Astrocyte of the cerebellum (primary cell): ENCODE measurements around the gene CREG2.
A peak's percentile ranks its signal among the peaks of the same experiment; 100 is the strongest.

Experiments used
- DNase-seq: peaks from one replicate; pipeline ENCODE4 v3.0.0-alpha.2; 2011; ENCODE audit warnings: low read depth
- H3K4me3 ChIP-seq: 2 replicates; pipeline ENCODE4 v1.5.1; 2011; ENCODE audit warnings: mild to moderate bottlenecking, low read depth, low read length, moderate library complexity
- CTCF ChIP-seq: IDR thresholded peaks from 2 replicates; pipeline ENCODE4 v1.5.1; 2012; ENCODE audit warnings: low read length, low read depth, moderate library complexity, mild to moderate bottlenecking; ENCODE audit errors: missing control alignments
- in situ Hi-C: cut with HindIII; loops from 2 replicates; pipeline ENCODE4 v1.10.0; 2017; ENCODE audit warnings: low sequenced_read_pairs

Gene CREG2

GRCh38 chr2:101401906-101402305 lies 14.6 kb upstream of the CREG2 start:
- in situ Hi-C loops: no loop called here
- TF ChIP-seq CTCF: peak; percentile 13
- no peak overlapping the region for H3K4me3 ChIP-seq
- DNase-seq: no peak

GRCh38 chr2:101401326-101401665 lies 14.0 kb upstream of the CREG2 start:
- H3K4me3 ChIP-seq: no peak overlapping the region
- DNase-seq: no peak
- no peak for TF ChIP-seq CTCF
- in situ Hi-C loops: no loop called here

GRCh38 chr2:101400506-101401325 lies 13.4 kb upstream of the CREG2 start:
- no peak for DNase-seq
- in situ Hi-C loops: no loop called here
- no peak overlapping the region for H3K4me3 ChIP-seq

GRCh38 chr2:101400048-101400447 lies 12.7 kb upstream of the CREG2 start:
- in situ Hi-C loops: no loop called here
- DNase-seq: no peak
- no peak overlapping the region for H3K4me3 ChIP-seq
- no peak for TF ChIP-seq CTCF

More at GRCh38 chr2:101400506-101401325, 13.4 kb upstream of the CREG2 start:
- TF ChIP-seq CTCF: no peak

GRCh38 chr2:101399021-101399799 lies 11.9 kb upstream of the CREG2 start:
- in situ Hi-C loops: no loop called here
- DNase-seq: no peak
- no peak overlapping the region for H3K4me3 ChIP-seq
- no peak for TF ChIP-seq CTCF

- no peak for TF ChIP-seq CTCF
- DNase-seq: no peak
- in situ Hi-C loops: no loop called here
- H3K4me3 ChIP-seq: no peak overlapping the region
Measured at GRCh38 chr2:101398116-101398821, 11.0 kb upstream of the CREG2 start.
